ENCODE measurements around the gene RGS18.
"Not testable (repeated sequence)": the region's sequence is repeated elsewhere in the genome, so short reads cannot be mapped to it uniquely, and the experiment has no call there.

- TF ChIP-seq CTCF (conservative IDR thresholded peaks at IDR 0.05; ENCODE audit: low read depth, low read length); EZH2 (IDR thresholded peaks at IDR 0.05; ENCODE audit: borderline replicate concordance, low read depth, low read length, poor library complexity, severe bottlenecking): not testable (repeated sequence)
These were observed 6.7 kb downstream of the RGS18 start for GRCh38 chr1:192165002-192165401.
